Measurements from ENCODE around the gene CENPH. TPM values are rescaled to one million over a fixed set of nuclear protein-coding genes. Genes with fewer than 3 reads are reported as not detected.
A peak's percentile ranks its signal among the peaks of the same experiment; 100 is the strongest.

CENPH gene
- total and polyA plus RNA-seq, 2 of the 13 experiments (the other 11 are each of a cell fraction or from before 2014, with no cell fraction given), result 11.2 to 28.8 TPM

DNA sequence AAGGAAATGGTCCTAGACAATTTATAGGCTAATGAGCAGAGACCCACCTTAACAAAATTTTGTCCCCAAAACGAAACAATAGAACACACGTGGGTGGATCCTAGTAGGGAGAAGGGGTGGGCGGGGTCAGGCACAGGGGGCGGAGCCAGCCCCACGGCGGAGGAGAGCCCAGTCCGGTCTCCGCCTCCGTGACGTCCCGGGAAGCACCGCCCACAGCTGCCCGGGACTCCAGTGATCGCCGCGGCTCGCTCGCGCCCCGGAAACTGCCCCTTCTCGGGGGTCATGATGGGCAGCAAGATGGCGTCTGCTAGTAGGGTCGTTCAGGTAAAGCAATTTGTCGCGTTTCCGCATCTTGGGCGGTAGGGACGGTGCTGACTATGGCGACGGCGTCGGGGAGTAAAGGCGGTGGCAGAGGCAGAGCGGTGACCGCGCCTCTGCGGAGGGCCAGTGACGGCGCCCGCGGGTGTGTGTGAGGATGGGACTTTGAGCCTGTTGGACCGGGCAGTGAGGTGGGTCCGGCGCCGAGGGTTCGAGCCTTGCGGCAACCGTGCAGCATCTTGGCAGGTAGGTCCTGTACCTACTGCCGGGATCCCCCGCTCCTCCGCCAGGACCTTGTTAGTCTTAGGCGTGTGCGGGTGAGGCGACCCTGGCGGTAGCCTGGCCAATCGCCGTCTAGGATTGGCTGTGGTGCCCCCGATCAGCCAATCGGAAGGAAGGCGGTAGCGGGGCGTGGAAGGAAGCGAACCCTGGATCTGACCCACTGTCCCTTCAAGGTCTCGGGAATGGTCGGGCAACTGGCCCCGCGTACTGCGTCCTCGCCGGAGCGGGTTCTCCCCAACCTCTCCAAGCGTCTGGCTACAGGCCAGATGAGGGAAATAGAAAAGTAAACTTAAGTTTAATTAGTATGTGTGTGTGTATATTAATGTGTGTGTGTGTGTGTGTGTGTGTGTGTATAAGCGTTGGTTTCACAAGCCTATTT lies 28.5 kb downstream of the CENPH start (continued):
- peak; percentile 84; the same call in 1 of the 2 replicates for TF ChIP-seq ZNF317 (CRISPR knock-in tag; IDR thresholded peaks at IDR 0.05)
- TF ChIP-seq, protein P1, sequence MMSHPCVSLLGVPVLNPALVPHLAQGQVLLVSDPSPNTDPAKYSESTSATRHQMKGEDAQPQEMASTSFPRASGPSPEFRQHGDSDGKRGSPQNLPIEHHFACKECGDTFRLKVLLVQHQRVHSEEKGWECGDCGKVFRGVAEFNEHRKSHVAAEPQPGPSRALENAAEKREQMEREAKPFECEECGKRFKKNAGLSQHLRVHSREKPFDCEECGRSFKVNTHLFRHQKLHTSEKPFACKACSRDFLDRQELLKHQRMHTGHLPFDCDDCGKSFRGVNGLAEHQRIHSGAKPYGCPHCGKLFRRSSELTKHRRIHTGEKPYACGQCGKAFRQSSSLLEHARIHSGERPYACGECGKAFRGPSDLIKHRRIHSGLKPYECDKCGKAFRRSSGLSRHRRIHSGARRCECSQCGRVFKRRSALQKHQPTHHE (CRISPR knock-in tag; IDR thresholded peaks at IDR 0.05; ENCODE audit: borderline replicate concordance), result no peak; the same call in 1 of the 2 replicates
- TF ChIP-seq TEAD2 (CRISPR knock-in tag; IDR thresholded peaks at IDR 0.05), result no peak
- TF ChIP-seq ZNF17 (CRISPR knock-in tag; IDR thresholded peaks at IDR 0.05), result no peak
- TF ChIP-seq FOXO1 (CRISPR knock-in tag; IDR thresholded peaks at IDR 0.05), result peak; percentile 55
- TF ChIP-seq ARNT (IDR thresholded peaks at IDR 0.05), result no peak
- TF ChIP-seq, protein P2, sequence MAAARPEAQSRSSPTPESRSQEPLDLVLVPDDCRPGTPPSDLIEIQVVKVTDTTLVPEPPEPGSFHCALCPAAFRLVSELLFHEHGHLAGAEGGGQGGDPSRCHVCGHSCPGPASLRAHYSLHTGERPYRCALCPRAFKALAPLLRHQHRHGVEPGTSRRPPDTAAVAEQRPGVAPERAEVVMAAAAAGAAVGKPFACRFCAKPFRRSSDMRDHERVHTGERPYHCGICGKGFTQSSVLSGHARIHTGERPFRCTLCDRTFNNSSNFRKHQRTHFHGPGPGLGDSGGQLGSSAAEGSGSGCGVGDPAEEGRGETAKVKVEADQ (CRISPR knock-in tag; IDR thresholded peaks at IDR 0.05; ENCODE audit: borderline replicate concordance), result peak; percentile 94
- no peak for TF ChIP-seq SP1 (IDR thresholded peaks at IDR 0.05)
- peak; percentile 52; the same call in 1 of the 2 replicates for TF ChIP-seq SP1 (CRISPR knock-in tag; IDR thresholded peaks at IDR 0.05)
- TF ChIP-seq, protein P3, sequence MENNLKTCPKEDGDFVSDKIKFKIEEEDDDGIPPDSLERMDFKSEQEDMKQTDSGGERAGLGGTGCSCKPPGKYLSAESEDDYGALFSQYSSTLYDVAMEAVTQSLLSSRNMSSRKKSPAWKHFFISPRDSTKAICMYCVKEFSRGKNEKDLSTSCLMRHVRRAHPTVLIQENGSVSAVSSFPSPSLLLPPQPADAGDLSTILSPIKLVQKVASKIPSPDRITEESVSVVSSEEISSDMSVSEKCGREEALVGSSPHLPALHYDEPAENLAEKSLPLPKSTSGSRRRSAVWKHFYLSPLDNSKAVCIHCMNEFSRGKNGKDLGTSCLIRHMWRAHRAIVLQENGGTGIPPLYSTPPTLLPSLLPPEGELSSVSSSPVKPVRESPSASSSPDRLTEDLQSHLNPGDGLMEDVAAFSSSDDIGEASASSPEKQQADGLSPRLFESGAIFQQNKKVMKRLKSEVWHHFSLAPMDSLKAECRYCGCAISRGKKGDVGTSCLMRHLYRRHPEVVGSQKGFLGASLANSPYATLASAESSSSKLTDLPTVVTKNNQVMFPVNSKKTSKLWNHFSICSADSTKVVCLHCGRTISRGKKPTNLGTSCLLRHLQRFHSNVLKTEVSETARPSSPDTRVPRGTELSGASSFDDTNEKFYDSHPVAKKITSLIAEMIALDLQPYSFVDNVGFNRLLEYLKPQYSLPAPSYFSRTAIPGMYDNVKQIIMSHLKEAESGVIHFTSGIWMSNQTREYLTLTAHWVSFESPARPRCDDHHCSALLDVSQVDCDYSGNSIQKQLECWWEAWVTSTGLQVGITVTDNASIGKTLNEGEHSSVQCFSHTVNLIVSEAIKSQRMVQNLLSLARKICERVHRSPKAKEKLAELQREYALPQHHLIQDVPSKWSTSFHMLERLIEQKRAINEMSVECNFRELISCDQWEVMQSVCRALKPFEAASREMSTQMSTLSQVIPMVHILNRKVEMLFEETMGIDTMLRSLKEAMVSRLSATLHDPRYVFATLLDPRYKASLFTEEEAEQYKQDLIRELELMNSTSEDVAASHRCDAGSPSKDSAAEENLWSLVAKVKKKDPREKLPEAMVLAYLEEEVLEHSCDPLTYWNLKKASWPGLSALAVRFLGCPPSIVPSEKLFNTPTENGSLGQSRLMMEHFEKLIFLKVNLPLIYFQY (CRISPR knock-in tag; IDR thresholded peaks at IDR 0.05; ENCODE audit: borderline replicate concordance), result peak; percentile 24; the same call in 1 of the 2 replicates
- TF ChIP-seq ZNF746 (CRISPR knock-in tag; IDR thresholded peaks at IDR 0.05), result 0 out of 2 replicates have a peak, but pooled peaks have one; percentile 73
- TF ChIP-seq NCOA1 (CRISPR knock-in tag; IDR thresholded peaks at IDR 0.05), result peak; percentile 93; the same call in 1 of the 2 replicates
- TF ChIP-seq, protein P4, sequence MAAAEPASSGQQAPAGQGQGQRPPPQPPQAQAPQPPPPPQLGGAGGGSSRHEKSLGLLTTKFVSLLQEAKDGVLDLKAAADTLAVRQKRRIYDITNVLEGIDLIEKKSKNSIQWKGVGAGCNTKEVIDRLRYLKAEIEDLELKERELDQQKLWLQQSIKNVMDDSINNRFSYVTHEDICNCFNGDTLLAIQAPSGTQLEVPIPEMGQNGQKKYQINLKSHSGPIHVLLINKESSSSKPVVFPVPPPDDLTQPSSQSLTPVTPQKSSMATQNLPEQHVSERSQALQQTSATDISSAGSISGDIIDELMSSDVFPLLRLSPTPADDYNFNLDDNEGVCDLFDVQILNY (CRISPR knock-in tag; conservative IDR thresholded peaks at IDR 0.05), result peak; percentile 67; the same call in 1 of the 2 replicates
- peak; percentile 82 for TF ChIP-seq POGZ (CRISPR knock-in tag; IDR thresholded peaks at IDR 0.05)
- TF ChIP-seq ZNF3 (CRISPR knock-in tag; IDR thresholded peaks at IDR 0.05), result peak; percentile 39; the same call in 1 of the 2 replicates
- no peak for TF ChIP-seq NR3C1 (CRISPR knock-in tag; IDR thresholded peaks at IDR 0.05)
- peak; percentile 97 for TF ChIP-seq ZNF605 (CRISPR knock-in tag; IDR thresholded peaks at IDR 0.05)
- TF ChIP-seq GFI1 (CRISPR knock-in tag; IDR thresholded peaks at IDR 0.05; ENCODE audit: borderline replicate concordance), result peak; percentile 33; the same call in 1 of the 2 replicates
- TF ChIP-seq PAF1 (CRISPR knock-in tag; IDR thresholded peaks at IDR 0.05), result no peak
- TF ChIP-seq, protein P5, sequence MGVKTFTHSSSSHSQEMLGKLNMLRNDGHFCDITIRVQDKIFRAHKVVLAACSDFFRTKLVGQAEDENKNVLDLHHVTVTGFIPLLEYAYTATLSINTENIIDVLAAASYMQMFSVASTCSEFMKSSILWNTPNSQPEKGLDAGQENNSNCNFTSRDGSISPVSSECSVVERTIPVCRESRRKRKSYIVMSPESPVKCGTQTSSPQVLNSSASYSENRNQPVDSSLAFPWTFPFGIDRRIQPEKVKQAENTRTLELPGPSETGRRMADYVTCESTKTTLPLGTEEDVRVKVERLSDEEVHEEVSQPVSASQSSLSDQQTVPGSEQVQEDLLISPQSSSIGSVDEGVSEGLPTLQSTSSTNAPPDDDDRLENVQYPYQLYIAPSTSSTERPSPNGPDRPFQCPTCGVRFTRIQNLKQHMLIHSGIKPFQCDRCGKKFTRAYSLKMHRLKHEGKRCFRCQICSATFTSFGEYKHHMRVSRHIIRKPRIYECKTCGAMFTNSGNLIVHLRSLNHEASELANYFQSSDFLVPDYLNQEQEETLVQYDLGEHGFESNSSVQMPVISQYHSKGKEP (CRISPR knock-in tag; IDR thresholded peaks at IDR 0.05), result no peak
- TF ChIP-seq SATB2 (CRISPR knock-in tag; IDR thresholded peaks at IDR 0.05), result no peak

All from HepG2 (cell line).